Measurements from ENCODE around the gene ADGRF5.
A peak's percentile ranks its signal among the peaks of the same experiment; 100 is the strongest.

Gene ADGRF5

DNA sequence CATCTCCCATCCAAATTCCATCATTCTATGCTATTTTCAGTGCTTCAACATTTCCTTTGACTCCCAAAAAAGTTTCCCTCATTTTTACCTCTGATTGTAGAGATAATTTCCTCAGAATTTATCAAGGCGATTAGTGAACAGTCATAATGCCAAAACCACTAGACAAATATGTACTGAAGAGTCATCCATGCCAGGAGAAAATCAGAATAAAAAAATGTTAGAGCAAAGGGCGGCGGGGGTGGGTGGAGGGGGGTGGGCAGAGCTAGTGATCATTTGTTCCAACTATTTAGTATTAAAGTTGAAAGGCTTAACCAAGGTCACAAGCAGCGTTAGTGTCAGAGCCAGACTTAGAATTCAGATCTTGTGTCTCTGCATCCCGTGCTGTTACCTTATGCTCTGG, 5.3 kb upstream of the ADGRF5 start:
- peak; percentile 28 for DNase-seq

DNA sequence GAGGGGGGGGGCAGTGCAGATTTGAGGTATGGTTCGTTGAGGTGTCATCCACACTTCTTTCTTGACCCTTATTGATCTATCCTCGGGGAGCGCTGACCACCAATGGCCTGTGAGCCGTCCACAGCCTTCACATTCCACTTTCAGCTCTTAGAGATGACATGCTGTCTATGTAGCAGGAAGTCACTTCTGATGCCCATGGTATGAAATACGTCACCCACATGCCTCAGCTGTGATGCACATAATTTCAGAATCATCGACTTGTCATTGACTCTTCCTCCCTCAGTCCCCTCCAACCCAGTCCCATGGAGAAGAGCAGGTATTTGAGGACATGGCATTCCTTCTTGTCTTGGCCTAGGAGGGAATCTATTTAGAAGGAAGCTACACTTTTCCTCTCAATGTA, 4.7 kb upstream of the ADGRF5 start:
- peak; percentile 55 for DNase-seq

DNA sequence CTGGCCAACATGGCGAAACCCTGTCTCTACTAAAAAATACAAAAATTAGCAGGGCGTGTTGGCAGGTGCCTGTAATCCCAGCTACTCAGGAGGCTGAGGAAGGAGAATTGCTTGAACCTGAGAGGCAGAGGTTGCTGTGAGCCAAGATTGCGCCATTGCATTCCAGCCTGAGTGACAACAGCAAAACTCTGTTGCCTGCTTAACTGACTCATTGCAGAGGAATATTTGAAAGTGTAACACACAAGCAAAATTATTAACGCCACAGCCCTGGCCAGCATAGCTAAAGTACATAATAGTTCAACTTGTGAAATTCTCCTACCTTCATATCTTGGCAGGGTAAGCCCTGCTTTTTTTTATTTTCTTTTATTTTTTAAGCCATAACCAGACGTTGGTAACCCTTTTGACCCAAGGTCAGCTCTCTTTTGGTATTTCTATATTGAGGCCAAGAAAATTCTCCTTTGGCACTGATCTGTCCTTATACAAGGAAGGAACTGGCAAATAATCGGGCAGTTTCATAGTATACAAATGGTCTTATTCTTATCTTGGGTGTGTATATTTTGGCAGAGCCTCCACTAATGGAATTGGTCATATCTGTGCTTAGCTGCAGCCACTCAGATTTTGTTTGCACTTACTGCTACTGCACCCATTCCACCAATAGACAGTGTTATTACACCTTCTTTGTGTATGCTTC, 4.0 kb upstream of the ADGRF5 start:
- DNase-seq = peak; percentile 68

GRCh38 chr6:46923476-46923875, 1.7 kb upstream of the ADGRF5 start:
- DNase-seq = no peak

GRCh38 chr6:46921059-46921458, 679 bp downstream of the ADGRF5 start:
- no peak for DNase-seq

DNA sequence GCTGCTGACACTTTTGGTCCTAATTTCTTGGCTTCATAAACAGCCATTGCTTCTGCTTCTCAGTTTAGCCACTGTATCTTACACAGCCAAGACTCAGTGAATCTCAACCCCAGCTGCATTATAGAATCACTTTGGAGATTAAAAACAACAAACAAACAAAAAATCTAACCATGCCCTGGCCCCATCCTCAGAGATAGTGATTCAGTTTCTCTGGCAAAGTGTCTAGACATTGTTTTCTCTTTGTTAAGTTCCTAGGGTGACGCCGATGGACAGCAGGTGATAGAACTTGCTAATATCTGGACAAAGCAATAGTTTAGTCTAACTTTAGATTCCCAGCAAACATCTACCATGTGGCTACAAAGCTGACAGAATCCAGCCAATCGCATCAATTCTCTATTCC, 2.9 kb downstream of the ADGRF5 start:
- no peak for DNase-seq

- no peak for DNase-seq
Measured at GRCh38 chr6:46917002-46917545, 4.7 kb downstream of the ADGRF5 start.

- DNase-seq = no peak
Measured at GRCh38 chr6:46915866-46916265, 5.9 kb downstream of the ADGRF5 start.

DNA sequence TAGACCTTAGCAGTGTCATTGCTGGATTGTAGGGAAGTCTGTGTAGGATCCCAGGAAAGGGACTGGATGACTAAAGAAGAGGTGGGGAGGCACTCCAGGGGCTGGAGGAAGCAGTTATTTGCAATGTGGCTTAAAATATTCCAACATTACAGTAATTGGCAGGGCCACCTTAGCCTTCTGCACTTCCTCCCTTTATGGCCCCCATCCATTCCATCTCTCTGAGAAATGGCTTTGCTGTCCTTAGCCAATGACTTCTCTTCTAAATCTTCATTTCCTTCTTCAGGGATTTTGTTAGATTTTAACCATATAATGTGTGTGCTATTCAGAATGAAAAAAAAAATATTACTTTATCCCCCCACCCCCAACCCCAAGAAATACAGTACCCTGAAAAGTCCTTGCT, 6.4 kb downstream of the ADGRF5 start:
- no peak for DNase-seq

- no peak for DNase-seq
Measured at GRCh38 chr6:46914279-46914810, 7.4 kb downstream of the ADGRF5 start.

DNA sequence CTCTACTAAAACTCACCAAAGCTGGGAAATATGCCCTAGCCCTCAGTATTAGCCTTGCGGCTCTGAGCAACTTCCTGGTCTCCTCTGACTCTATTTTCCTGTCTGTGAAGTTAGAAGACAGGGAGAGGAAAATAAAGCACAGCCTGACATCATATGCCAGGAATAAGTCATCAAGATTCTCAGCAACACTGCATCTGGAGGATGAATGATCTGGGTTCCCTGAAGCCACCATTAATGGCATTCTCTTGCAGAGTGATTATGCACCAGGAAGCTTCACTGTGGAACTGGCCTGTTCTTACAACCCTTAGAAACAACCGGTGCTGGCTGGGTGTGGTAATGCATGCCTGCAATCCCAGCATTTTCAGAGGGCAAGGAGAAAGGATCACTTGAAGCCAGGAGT, 12.4 kb downstream of the ADGRF5 start:
- no peak for DNase-seq

DNA sequence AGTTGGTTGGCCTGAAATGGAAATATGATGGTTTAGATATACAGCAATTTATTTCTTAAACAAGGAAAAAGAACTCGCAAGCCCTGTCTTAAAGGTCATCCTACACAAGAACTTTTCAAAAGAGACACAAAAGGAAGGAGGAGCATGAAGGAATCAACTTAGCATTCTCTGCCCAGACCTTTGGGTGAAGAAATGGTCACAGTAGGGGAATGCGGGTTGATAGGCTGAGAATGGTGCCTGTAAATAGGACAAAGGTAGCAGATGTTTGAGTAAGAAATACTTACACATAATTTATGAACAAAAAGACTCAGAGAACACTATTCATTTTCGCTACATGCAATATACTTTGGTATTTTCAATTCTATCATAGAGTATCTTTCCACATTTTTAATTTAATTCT, 15.0 kb downstream of the ADGRF5 start:
- no peak for DNase-seq

DNA sequence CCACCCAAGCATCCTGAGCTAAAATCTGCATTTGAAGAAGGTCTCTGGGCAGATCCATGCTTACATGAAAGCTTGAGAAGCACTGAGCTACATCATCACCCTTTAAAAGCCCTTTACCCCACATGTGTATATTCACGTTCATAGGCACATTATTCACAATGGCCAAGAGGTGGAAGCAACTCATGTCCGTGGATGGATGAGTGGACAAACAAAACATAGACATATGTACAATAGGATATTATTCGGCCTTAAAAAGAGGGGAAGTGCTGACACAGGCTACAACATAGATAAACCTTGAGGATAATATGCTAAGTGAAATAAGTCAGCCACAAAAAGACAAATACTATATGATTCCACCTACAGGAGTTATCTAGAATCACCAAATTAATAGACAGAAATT, 17.6 kb downstream of the ADGRF5 start:
- no peak for DNase-seq

DNA sequence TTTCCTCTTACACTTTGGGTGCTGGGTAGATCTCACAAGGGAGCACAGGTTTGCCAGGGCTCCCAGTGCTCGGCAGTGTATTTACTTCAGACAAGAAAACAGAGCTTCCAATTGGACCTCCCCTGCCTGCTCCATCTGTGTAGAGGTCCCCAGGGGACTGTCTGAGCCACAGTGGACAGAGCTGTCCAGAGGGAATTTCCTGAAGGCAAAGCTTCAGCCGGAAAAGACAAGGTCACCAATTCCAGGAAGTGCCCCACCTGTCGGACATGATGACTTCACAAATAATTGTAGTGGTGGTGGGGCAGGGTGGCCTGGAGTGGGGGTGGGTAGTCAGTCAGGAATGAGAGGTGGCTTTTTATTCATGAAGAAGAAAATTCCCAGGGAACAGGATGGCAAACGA, 18.6 kb downstream of the ADGRF5 start:
- DNase-seq = no peak

DNA sequence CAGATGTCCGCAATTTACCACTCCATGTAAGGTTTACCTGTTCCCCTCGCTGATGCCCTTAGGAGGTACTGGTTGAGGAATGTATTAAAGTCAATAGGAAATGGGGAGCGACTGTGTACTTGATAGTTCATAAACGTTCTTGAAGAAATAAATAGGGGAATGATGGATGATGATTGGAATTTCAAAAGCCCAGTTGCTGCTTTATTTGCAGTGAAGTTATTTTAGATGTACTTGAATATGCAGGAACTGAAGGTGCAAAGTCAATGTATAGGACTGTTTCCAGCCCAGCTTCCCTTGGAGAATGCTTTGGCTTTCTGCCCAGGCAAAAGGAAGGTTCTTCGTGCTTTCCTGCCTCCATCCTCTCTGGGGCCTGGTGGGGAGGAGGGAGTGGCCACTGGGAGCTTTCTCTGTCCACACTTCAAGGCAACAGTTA, 19.8 kb downstream of the ADGRF5 start:
- DNase-seq = peak; percentile 7

- DNase-seq = no peak
Measured at GRCh38 chr6:46900266-46900665, 21.5 kb downstream of the ADGRF5 start.

GRCh38 chr6:46899659-46900058, 22.1 kb downstream of the ADGRF5 start:
- no peak for DNase-seq

GRCh38 chr6:46898006-46898405, 23.7 kb downstream of the ADGRF5 start:
- DNase-seq = no peak

GRCh38 chr6:46896871-46897270, 24.9 kb downstream of the ADGRF5 start:
- no peak for DNase-seq

DNA sequence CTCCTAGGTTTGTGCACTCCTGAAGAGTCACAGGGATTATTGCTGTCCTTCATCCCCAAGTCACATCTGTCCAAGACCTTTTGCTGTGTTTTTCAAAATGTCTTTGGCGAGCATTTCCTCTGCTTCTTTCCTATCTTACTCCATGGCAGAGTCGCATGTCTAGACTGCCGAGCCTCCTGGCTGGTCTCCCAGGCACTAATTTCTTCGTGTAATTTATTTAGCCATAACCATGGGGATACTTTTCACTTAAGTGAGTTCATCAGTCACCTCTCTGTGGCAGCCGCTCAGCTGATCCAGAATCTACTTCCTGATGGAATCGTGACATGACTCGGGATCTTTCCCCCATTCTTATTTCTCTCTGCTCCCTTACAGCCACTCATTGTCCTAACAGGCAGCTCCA, 25.8 kb downstream of the ADGRF5 start:
- DNase-seq = no peak

DNA sequence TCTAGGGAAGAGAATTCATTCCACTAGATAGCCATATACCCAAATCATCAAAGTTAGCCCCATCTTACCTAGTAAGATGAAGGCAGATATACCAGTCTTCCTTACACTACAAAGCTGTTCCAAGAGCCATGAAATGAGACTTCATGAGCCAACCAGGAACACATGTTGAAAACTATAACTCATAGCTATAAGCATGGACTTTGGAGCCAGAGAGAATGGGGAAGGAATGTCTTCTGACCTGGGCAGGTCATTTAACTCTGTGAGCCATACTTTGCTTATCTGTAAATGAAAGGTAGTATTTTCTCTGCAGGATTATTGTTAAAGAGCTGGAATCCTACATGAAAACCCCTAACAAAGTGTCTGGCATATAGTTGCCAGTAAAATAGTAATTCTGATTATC, 27.3 kb downstream of the ADGRF5 start:
- no peak for DNase-seq

DNA sequence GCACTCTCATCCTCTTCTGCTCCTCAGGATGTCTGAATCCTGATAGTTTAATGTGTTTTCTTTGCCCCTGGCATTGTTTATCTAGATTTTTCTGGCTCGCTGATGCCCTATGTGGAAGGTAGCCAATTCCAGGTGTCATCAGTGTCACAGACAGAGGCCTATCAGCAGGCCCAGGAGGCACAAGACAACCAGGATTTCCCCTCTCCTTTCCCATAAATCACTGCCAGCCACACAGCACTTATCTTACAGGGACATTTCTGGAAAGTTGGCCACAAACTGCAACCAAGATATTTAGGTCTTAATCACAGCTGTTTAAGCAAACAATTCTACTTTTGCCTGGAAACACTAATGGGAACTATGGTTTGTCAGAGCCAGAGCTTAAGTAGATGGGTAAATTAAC, 28.1 kb downstream of the ADGRF5 start:
- DNase-seq = no peak

DNA sequence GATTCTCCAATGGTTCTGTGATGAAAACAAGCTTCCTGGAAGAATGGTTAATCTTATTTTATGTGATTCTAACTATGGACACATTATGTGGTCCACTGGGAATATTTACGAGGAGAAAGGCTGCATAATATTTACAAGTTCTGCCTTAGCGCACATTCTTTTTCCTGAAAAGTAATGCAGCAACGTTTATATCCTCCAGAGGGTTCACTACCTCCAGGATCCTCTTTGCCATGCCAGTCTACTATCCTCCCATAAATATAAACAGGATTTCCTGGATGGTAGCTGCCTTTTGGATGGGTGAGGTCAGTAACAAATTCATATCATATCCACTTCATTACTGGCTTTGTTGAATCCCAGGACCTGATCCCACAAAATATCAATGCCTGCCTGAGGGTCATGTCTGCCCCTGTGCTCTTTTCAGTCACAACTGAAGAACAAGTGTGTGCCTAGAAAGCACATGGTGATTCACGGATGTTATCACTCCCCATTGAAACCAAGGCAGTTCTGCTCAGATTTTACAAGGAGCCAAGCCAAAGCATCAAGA, 30.4 kb downstream of the ADGRF5 start:
- DNase-seq = no peak

DNA sequence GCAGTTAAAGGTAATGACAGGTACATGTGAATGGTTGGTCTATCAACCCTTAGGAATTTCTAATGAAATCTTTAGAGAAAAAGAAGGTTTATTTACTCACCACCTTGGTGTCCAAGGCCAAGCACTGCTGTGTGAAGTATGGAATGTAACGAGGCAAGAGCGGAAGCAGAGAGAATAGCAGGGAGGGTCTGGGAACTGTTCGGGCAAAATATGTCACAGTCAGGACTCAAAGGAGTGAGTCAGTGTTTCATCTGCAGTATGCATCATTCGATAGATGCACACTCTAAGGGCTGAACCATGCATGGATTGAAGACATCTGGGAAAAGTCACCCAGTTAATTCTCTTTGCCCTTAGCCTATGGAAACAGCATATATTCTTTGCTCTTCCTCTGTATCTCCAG, 33.2 kb downstream of the ADGRF5 start:
- DNase-seq = peak; percentile 5

All from fibroblast of skin of scalp (primary cell).